GM18508 (cell line): Measurements from ENCODE around the gene APOBEC3C.
"Not testable (repeated sequence)": the region's sequence is repeated elsewhere in the genome, so short reads cannot be mapped to it uniquely, and the experiment has no call there.

Experiments
- ATAC-seq: cut with Tn5 transposase; IDR thresholded peaks from one replicate; pipeline ENCODE4 v1.9.1; 2021; ENCODE audit warnings: moderate number of reproducible peaks; ENCODE audit not compliant: insufficient read depth, unreplicated experiment

Gene APOBEC3C

DNA sequence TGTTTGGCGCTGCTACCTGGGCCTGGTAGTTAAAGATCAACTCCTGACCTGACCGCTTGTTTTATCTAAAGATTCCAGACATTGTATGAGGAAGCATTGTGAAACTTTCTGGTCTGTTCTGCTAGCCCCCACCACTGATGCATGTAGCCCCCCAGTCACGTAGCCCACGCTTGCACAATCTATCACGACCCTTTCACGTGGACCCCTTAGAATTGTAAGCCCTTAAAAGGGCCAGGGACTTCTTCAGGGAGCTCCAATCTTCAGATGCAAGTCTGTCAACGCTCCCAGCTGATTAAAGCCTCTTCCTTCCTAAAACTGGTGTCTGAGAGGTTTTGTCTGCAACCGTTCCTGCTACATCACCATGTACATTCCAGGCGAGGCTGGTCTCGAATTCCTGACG is 41.6 kb downstream of the APOBEC3C start:
- ATAC-seq: no peak

GRCh38 chr22:39061290-39061689 is 47.2 kb downstream of the APOBEC3C start:
- not testable (repeated sequence) for ATAC-seq

DNA sequence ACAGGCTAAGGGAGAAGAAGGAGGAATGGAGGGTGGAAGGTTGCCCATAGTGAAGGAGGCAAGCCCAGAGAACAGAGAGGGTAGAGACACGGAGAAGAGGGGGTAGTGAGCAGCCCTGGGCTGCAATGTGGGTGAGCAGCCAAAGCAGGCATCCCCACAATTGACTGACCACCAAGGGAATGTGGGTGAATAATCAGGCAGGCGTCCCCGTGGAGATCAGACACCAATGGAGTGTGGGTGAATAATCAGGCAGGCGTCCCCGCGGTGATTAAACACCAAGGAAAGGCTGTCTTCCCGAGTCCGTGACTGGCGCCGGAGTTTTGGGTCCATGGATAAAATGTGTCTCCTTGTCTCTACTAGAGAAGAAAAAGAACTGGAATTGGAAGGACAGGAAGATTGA is 47.9 kb downstream of the APOBEC3C start:
- not testable (repeated sequence) for ATAC-seq

- not testable (repeated sequence) for ATAC-seq
These were observed 49.8 kb downstream of the APOBEC3C start for GRCh38 chr22:39063904-39064303.

GRCh38 chr22:39066442-39067276 is 52.6 kb downstream of the APOBEC3C start:
- ATAC-seq: not testable (repeated sequence)

DNA sequence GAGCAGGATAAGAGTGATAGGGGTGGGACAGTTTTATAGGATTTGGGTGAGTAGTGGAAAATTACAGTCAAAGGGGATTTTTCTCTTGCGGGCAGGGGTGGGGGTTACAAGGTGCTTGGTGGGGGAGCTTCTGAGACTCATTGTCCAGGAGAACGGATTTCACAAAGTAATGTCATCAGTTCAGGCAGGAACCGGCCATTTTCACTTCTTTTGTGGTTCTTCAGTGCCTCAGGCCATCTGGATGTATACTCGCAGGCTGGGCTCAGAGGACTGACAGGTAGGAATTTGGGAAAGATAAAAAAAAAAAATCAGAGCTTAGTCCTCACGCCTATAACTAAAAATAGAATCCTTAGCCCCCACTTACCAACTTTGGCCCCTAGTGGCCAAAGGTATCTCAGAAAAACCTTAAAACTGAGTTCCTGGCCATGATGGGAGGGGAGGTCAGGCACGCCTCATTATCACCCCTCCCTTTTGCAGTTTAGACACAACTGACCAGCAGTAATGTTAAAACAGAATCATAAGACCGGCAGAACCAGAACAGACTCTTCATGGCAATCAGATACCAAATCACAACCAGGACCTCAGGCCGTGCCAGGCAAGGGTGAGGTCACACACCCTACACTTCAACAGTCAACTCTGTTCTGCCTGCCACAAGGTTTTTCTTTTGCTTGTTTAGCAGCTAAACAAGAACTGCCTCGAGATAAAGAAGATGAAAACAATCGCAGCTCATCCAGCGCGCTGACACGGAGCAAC is 54.2 kb downstream of the APOBEC3C start:
- ATAC-seq: no peak
